ENCODE measurements around the gene ADAMTS10. TPM values are rescaled to one million over a fixed set of nuclear protein-coding genes. Genes with fewer than 3 reads are reported as not detected.

ADAMTS10 gene
- total and polyA plus RNA-seq, 2 of the 13 experiments (the other 11 are each of a cell fraction or from before 2014, with no cell fraction given) = 0.49 to 1.7 TPM

GRCh38 chr19:8552810-8553209, 57.7 kb downstream of the ADAMTS10 start (continued):
- TF ChIP-seq JUND (CRISPR knock-in tag; IDR thresholded peaks at IDR 0.05) (no peak), AFF4 (CRISPR knock-in tag; IDR thresholded peaks at IDR 0.05) (no peak), E2F5 (CRISPR knock-in tag; conservative IDR thresholded peaks at IDR 0.05) (no peak), EHMT2 (IDR thresholded peaks at IDR 0.05; ENCODE audit: borderline replicate concordance, low read depth, low read length) (peak; percentile 56; the same call in 1 of the 2 replicates), REPIN1 (CRISPR knock-in tag; IDR thresholded peaks at IDR 0.05; ENCODE audit: borderline replicate concordance, low read depth) (0 out of 2 replicates have a peak, but pooled peaks have one; percentile 26), PHF20 (CRISPR knock-in tag; IDR thresholded peaks at IDR 0.05) (peak; percentile 86), ZBTB40 (IDR thresholded peaks at IDR 0.05) (peak; percentile 46), ZBTB40 (CRISPR knock-in tag; IDR thresholded peaks at IDR 0.05) (no peak), GABPB1 (CRISPR knock-in tag; IDR thresholded peaks at IDR 0.05) (peak; percentile 75), GABPA (IDR thresholded peaks at IDR 0.05; ENCODE audit: low read depth, low read length) (peak; percentile 70), GABPA (CRISPR knock-in tag; IDR thresholded peaks at IDR 0.05; ENCODE audit: low read depth) (peak; percentile 93)

All from HepG2 (cell line).